ENCODE data around the gene SIT1. TPM values are rescaled to one million over a fixed set of nuclear protein-coding genes. Genes with fewer than 3 reads are reported as not detected.

SIT1 gene
- total RNA-seq, 1 donor from 2014 or later = not detected

GRCh38 chr9:35667939-35668338 lies 17.2 kb upstream of the SIT1 start:
- Histone ChIP-seq H3K4me3 (no peak overlapping the region), H3K36me3 (no peaks in the 10 kb centered on the region), H3K9me3 (no peaks in the 10 kb centered on the region), H3K27me3 (no peaks in the 10 kb centered on the region), H3K27ac (no peak overlapping the region), H3K4me1 (peaks cover 5 to 10% of the 10 kb centered on the region in 2 donors)
- TF ChIP-seq, protein P1, sequence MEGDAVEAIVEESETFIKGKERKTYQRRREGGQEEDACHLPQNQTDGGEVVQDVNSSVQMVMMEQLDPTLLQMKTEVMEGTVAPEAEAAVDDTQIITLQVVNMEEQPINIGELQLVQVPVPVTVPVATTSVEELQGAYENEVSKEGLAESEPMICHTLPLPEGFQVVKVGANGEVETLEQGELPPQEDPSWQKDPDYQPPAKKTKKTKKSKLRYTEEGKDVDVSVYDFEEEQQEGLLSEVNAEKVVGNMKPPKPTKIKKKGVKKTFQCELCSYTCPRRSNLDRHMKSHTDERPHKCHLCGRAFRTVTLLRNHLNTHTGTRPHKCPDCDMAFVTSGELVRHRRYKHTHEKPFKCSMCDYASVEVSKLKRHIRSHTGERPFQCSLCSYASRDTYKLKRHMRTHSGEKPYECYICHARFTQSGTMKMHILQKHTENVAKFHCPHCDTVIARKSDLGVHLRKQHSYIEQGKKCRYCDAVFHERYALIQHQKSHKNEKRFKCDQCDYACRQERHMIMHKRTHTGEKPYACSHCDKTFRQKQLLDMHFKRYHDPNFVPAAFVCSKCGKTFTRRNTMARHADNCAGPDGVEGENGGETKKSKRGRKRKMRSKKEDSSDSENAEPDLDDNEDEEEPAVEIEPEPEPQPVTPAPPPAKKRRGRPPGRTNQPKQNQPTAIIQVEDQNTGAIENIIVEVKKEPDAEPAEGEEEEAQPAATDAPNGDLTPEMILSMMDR (IDR thresholded peaks at IDR 0.05) = no peak
- intact Hi-C loops (cut with DNase I) = no loop called here
- no peak for DNase-seq (ENCODE audit: low spot score in 2 of 2)

DNA sequence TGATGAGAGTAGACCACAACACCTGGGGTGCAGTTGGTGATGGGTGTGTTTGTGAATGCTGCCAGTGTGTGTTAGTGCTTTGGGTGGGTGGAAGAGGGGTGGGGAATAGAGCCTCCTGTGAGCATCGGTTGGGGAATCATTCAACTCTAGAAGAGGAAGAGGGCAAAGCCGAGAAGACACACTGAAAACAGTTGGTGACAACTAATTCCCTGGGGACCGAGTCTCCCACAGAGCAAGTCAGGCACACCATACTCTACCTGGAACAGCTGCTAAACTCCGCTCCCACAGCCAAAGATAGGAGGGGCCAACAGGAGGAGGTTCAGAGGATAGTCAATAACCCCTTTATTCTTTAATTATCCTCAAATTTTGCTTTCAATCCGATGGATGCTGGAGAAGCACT lies 15.8 kb upstream of the SIT1 start:
- no peaks in the 10 kb centered on the region for H3K27me3 ChIP-seq
- TF ChIP-seq, protein P1 (IDR thresholded peaks at IDR 0.05) = no peak
- no peak overlapping the region for H3K27ac ChIP-seq

DNA sequence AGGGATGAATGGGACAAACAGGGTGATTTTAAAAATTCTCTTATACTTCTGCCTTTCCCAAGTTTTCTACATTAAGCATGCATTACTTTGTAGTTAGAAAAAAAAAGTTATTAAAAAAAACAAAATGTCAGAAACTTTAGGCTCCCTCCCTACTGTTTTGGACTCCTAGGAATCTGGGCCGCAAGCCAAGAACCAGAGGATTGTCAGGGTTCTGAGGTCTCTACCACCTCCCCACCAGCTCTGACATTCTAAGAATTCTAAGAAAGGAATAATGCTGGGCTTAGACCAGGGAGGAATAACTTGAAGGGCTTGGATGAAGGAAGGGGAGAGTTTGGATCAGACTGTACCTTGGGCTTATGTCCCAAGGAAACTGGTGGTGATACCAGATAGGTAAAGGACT lies 15.3 kb upstream of the SIT1 start:
- TF ChIP-seq, protein P1 (IDR thresholded peaks at IDR 0.05) = no peak
- intact Hi-C loops (cut with DNase I) = no loop called here
- Histone ChIP-seq H3K27ac (no peak overlapping the region), H3K9me3 (no peaks in the 10 kb centered on the region), H3K27me3 (no peaks in the 10 kb centered on the region), H3K4me3 (no peak overlapping the region), H3K36me3 (peaks cover 0 to 11% of the 10 kb centered on the region in 2 donors), H3K4me1 (peaks cover 10 to 16% of the 10 kb centered on the region in 2 donors)
- DNase-seq (ENCODE audit: low spot score in 2 of 2) = no peak

More for the DNA sequence above, 15.8 kb upstream of the SIT1 start:
- Histone ChIP-seq H3K9me3 (no peaks in the 10 kb centered on the region), H3K4me3 (no peak overlapping the region), H3K36me3 (peaks cover 0 to 7% of the 10 kb centered on the region in 2 donors), H3K4me1 (peaks cover 10 to 13% of the 10 kb centered on the region in 2 donors)
- intact Hi-C loops (cut with DNase I) = no loop called here
- DNase-seq (ENCODE audit: low spot score in 2 of 2) = no peak

GRCh38 chr9:35665471-35665818 lies 14.7 kb upstream of the SIT1 start:
- Histone ChIP-seq H3K4me3 (peak overlapping the region; percentile 58 to 69), H3K9me3 (no peaks in the 10 kb centered on the region), H3K36me3 (peaks cover 1 to 17% of the 10 kb centered on the region in 2 donors), H3K4me1 (peaks cover 12 to 22% of the 10 kb centered on the region in 2 donors), H3K27me3 (no peaks in the 10 kb centered on the region), H3K27ac (peak overlapping the region; percentile 97 to 100)
- intact Hi-C loops (cut with DNase I) = loop anchor here (2.0 kb wide), 1 partner anchor 15 kb away; no protein-coding TSS in a partner anchor
- DNase-seq (ENCODE audit: low spot score in 2 of 2) = no peak
- TF ChIP-seq, protein P1 (IDR thresholded peaks at IDR 0.05) = no peak

GRCh38 chr9:35664531-35665470 lies 14.1 kb upstream of the SIT1 start, which contains the start of gene ARHGEF39:
Gene ARHGEF39, minus strand, starts transcription at chr9:35665195. Its CDS starts 26 bp downstream, at chr9:35665169.
- intact Hi-C loops (cut with DNase I) = loop anchor here (2.0 kb wide), 1 partner anchor 16 kb away; no protein-coding TSS in a partner anchor
- TF ChIP-seq, protein P1 (IDR thresholded peaks at IDR 0.05) = no peak
- peak within 1 kb of the TSS; percentile 58 to 69 for H3K4me3 ChIP-seq
- peak within 1 kb of the TSS; percentile 97 to 100 for H3K27ac ChIP-seq
- peak in 1 of 2 donors; percentile 91 for DNase-seq (ENCODE audit: low spot score in 2 of 2)
- peaks cover 15 to 28% of the 10 kb centered on the region in 2 donors for H3K4me1 ChIP-seq
- no peaks in the 10 kb centered on the region for H3K9me3 ChIP-seq
- H3K36me3 ChIP-seq = peaks cover 6 to 23% of the 10 kb centered on the region in 2 donors
- no peaks in the 10 kb centered on the region for H3K27me3 ChIP-seq

Measured in ascending aorta (tissue), 2 donors.